ENCODE results near the gene C8B. TPM values are rescaled to one million over a fixed set of nuclear protein-coding genes. Genes with fewer than 3 reads are reported as not detected.

C8B gene
- total RNA-seq, 2 donors from 2014 or later = not detected

GRCh38 chr1:56975446-56975845 lies 9.6 kb upstream of the C8B start:
- intact Hi-C loops (cut with DNase I) = loop anchor here in 1 of 2 donors (5.0 kb wide), 1 partner anchor 138 kb away; no protein-coding TSS in a partner anchor
- ATAC-seq = no peak
- DNase-seq = no peak

GRCh38 chr1:56973923-56974742 lies 8.3 kb upstream of the C8B start:
- ATAC-seq = no peak
- no peak for DNase-seq
- intact Hi-C loops (cut with DNase I) = no loop called here

GRCh38 chr1:56972976-56973375 lies 7.2 kb upstream of the C8B start:
- intact Hi-C loops (cut with DNase I) = no loop called here
- no peak for DNase-seq
- no peak for ATAC-seq

- intact Hi-C loops (cut with DNase I) = no loop called here
- ATAC-seq (no peak), DNase-seq (no peak)
Measured at GRCh38 chr1:56970280-56970679, 4.5 kb upstream of the C8B start.

- intact Hi-C loops (cut with DNase I) = no loop called here
- ATAC-seq = no peak
Measured at GRCh38 chr1:56968878-56969495, 3.2 kb upstream of the C8B start.

GRCh38 chr1:56967900-56968832 lies 2.4 kb upstream of the C8B start:
- ATAC-seq (no peak), DNase-seq (peak; percentile 23)
- intact Hi-C loops (cut with DNase I) = no loop called here

More at GRCh38 chr1:56968878-56969495, 3.2 kb upstream of the C8B start:
- DNase-seq = no peak

- DNase-seq = no peak
- ATAC-seq = no peak
- intact Hi-C loops (cut with DNase I) = no loop called here
Measured at GRCh38 chr1:56967355-56967754, 1.5 kb upstream of the C8B start.

- no peak for ATAC-seq
- intact Hi-C loops (cut with DNase I) = no loop called here
- no peak for DNase-seq
Measured at GRCh38 chr1:56966698-56966999, 834 bp upstream of the C8B start.

- intact Hi-C loops (cut with DNase I) = no loop called here
- ATAC-seq (no peak), DNase-seq (no peak)
Measured at GRCh38 chr1:56965191-56965590, 624 bp downstream of the C8B start.

GRCh38 chr1:56964349-56965017 lies 1.3 kb downstream of the C8B start:
- intact Hi-C loops (cut with DNase I) = no loop called here

GRCh38 chr1:56963667-56964066 lies 2.1 kb downstream of the C8B start:
- intact Hi-C loops (cut with DNase I) = no loop called here
- DNase-seq (no peak), ATAC-seq (no peak)

More at GRCh38 chr1:56964349-56965017, 1.3 kb downstream of the C8B start:
- ATAC-seq (no peak), DNase-seq (no peak)

GRCh38 chr1:56961426-56961825 lies 4.4 kb downstream of the C8B start:
- ATAC-seq = no peak
- intact Hi-C loops (cut with DNase I) = no loop called here
- DNase-seq = no peak

GRCh38 chr1:56958526-56958925 lies 7.3 kb downstream of the C8B start:
- intact Hi-C loops (cut with DNase I) = no loop called here
- ATAC-seq (no peak), DNase-seq (no peak)

GRCh38 chr1:56957931-56958330 lies 7.9 kb downstream of the C8B start:
- no peak for DNase-seq
- no peak for ATAC-seq

GRCh38 chr1:56954664-56955063 lies 11.2 kb downstream of the C8B start:
- no peak for DNase-seq
- intact Hi-C loops (cut with DNase I) = no loop called here

More at GRCh38 chr1:56957931-56958330, 7.9 kb downstream of the C8B start:
- intact Hi-C loops (cut with DNase I) = no loop called here

GRCh38 chr1:56953386-56953785 lies 12.4 kb downstream of the C8B start:
- no peak for ATAC-seq
- intact Hi-C loops (cut with DNase I) = no loop called here
- no peak for DNase-seq

More at GRCh38 chr1:56954664-56955063, 11.2 kb downstream of the C8B start:
- ATAC-seq = no peak

GRCh38 chr1:56952501-56952900 lies 13.3 kb downstream of the C8B start:
- intact Hi-C loops (cut with DNase I) = no loop called here
- DNase-seq (no peak), ATAC-seq (no peak)

- ATAC-seq = no peak
- intact Hi-C loops (cut with DNase I) = no loop called here
- no peak for DNase-seq
Measured at GRCh38 chr1:56948403-56949023, 17.3 kb downstream of the C8B start.

- no peak for ATAC-seq
- intact Hi-C loops (cut with DNase I) = no loop called here
- no peak for DNase-seq
Measured at GRCh38 chr1:56940039-56940438, 25.8 kb downstream of the C8B start.

Data from left cardiac atrium (tissue), 4 donors.